HG03378 (cell line): ENCODE results near the gene IL1R2.

Experiments used
- ATAC-seq: cut with Tn5 transposase; IDR thresholded peaks from one replicate; pipeline ENCODE4 v1.9.1; 2021; ENCODE audit warnings: mild to moderate bottlenecking, moderate library complexity; ENCODE audit not compliant: unreplicated experiment

IL1R2 gene

GRCh38 chr2:102037681-102038080, 45.9 kb downstream of the IL1R2 start:
- no peak for ATAC-seq

DNA sequence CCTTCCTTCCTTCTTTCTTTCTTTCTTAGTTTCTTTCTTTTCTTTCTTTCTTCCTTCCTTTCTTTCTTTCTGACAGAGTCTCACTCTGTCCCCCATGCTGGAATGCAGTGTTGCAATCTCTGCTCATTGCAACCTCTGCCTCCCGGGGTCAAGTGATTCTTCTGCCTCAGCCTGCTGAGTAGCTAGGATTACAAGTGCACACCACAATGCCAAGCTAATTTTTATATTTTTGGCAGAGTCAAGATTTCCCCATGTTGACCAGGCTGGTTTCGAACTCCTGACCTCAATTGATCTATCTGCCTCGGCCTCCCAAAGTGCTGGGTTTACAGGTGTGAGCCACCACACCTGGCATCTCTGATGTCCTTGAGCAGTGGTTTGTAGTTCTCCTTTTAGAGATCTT, 48.5 kb downstream of the IL1R2 start:
- ATAC-seq: no peak

- ATAC-seq: no peak
Observed at GRCh38 chr2:102041351-102041750, 49.6 kb downstream of the IL1R2 start.

GRCh38 chr2:102042196-102043081, 50.7 kb downstream of the IL1R2 start:
- ATAC-seq: no peak

DNA sequence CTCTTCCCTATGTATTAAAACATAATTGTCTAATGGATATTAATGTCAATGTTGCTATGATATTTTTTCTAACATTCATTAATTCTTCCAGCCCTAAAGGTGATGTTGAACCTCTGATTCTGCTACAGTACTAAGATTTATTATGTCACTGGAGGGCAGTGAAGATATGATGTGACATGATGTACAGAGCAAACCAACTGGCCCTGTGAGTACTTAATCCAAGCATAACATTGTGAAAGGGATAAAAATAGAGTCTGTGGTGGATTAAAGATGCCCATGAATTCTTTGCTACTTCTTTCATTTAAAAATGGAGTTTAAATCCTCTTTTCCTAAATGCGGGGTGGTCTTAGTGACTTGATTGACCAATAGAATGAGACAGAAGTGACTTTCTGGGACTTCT, 51.8 kb downstream of the IL1R2 start:
- ATAC-seq: no peak

- no peak for ATAC-seq
Observed at GRCh38 chr2:102044235-102044896, 52.6 kb downstream of the IL1R2 start.

DNA sequence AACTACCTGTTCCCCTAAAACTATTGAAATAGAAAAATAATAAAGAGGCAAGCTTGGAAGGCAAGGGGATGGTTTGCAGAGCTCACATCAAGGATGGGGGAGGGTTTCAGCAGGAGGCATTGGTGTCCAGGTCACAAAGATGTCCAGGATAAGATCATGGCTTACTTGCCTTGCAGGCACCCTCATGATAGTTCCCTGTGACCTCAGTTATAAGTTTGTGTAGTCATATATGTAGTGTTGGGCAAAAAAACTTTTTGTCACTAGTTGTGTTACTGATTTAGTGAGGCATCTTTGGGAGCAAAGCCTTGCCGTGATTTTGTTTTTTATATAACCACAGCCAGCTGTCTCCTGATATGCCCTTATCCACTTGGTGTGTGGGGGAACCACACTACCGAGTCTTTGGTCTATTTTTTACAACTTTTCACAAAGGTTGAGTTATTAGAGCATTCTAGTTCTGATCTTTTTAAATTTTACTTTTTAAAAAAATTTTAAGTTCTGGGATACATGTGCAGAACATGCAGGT, 53.3 kb downstream of the IL1R2 start:
- no peak for ATAC-seq

- ATAC-seq: no peak
Observed at GRCh38 chr2:102045697-102046096, 53.9 kb downstream of the IL1R2 start.

DNA sequence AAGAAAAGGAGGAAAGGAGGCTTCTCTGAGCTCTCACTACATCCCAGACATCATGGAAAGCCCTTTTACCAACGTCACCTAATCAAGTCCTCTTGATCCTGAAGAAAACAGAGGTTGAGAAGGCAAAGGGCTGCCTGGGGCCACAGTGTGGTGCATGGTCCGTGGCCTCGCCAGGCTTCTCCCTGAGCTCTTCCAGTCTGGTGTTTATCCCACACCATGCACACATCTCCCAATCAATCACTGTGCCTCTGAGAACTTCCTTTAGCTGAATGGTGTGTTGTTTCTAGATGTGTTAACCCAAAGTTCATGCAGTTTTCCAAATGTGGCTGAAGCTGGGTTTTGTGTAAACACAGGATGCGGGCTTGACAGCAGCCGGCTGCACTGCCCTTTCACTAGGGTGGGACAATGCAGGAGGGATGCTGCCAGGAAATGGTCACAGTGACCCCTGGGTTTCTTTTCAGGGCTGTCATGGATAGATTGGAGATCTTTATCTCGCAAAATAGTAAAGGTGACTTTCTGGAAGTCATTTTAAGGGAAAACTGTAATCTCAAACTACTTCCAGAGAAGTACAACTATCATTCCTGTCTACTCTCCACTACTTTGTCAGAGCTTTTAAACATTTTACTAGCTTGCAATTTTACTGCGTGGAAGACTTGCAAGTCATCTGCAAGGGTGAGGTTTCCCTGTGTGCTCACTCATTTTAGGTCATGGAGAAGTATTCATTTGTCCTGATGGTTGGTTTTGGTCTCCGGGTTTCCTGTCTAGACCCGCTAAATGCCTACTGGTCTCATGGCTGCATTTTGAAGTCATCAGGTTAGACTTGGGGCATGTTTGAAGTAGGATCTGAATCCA, 54.6 kb downstream of the IL1R2 start:
- ATAC-seq: no peak

DNA sequence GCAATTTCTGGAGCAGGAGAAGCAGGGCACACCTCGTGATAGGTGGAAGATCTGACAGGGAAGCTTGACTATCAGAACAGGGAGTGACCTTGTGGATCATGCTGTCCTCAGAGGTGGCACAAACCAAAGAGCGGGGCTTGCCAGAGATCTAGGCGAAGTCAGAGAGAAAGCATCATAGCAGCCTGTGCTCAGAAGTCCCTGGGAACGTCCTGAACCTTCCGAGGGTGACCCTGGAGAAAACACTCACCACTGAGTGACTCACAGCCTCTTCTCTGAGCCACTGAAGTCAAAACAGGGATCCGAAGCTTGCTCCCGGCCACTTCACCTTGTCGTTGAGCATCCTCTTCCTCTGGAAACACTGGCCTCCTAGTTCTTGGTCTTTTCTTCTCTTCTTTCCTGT, 56.7 kb downstream of the IL1R2 start:
- no peak for ATAC-seq

GRCh38 chr2:102049756-102050443, 58.1 kb downstream of the IL1R2 start:
- no peak for ATAC-seq

GRCh38 chr2:102050854-102051391, 59.2 kb downstream of the IL1R2 start:
- no peak for ATAC-seq

DNA sequence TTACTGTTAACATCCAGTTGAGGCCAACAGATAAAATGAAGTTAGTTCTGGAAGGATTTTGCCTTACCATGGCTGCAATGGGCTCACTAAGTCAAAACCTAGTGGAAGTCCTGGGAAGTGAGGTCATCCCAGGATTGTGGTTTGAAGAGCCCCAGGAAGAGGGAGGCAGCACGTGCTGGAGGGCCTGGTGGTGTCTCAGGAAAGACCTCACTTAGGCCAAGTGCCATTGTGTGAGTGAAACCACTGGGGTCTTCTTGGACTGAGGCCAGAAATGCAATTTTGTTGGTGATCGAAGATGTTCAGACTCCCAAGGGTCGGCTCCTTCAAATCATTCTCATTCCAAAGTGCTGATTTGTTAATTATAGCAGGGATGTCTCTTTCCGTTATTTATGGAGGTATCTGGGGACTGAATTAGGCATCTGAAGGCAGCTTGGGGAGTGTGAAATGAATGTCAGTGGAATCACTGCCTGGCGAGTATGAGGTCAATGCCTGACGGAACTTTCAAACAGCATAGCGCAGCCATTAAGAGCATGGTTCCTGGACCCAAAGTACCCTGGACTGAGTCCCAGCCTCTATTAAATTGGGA, 60.0 kb downstream of the IL1R2 start:
- ATAC-seq: no peak

- ATAC-seq: no peak
Observed at GRCh38 chr2:102052365-102052764, 60.6 kb downstream of the IL1R2 start.

- ATAC-seq: no peak
Observed at GRCh38 chr2:102053096-102053495, 61.3 kb downstream of the IL1R2 start.

GRCh38 chr2:102055346-102055990, 63.7 kb downstream of the IL1R2 start:
- no peak for ATAC-seq

- no peak for ATAC-seq
Observed at GRCh38 chr2:102056079-102056581, 64.4 kb downstream of the IL1R2 start.

- no peak for ATAC-seq
Observed at GRCh38 chr2:102057502-102058292, 65.9 kb downstream of the IL1R2 start.
